Hypothalamus (tissue), 51 donors: ENCODE data around the gene GATM.

Experiments
- DNase-seq, 51 donors: peaks; one replicate each; lab custom pipeline; 2025; lab: John Stamatoyannopoulos, UW

GATM gene, protein sequence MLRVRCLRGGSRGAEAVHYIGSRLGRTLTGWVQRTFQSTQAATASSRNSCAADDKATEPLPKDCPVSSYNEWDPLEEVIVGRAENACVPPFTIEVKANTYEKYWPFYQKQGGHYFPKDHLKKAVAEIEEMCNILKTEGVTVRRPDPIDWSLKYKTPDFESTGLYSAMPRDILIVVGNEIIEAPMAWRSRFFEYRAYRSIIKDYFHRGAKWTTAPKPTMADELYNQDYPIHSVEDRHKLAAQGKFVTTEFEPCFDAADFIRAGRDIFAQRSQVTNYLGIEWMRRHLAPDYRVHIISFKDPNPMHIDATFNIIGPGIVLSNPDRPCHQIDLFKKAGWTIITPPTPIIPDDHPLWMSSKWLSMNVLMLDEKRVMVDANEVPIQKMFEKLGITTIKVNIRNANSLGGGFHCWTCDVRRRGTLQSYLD

DNA sequence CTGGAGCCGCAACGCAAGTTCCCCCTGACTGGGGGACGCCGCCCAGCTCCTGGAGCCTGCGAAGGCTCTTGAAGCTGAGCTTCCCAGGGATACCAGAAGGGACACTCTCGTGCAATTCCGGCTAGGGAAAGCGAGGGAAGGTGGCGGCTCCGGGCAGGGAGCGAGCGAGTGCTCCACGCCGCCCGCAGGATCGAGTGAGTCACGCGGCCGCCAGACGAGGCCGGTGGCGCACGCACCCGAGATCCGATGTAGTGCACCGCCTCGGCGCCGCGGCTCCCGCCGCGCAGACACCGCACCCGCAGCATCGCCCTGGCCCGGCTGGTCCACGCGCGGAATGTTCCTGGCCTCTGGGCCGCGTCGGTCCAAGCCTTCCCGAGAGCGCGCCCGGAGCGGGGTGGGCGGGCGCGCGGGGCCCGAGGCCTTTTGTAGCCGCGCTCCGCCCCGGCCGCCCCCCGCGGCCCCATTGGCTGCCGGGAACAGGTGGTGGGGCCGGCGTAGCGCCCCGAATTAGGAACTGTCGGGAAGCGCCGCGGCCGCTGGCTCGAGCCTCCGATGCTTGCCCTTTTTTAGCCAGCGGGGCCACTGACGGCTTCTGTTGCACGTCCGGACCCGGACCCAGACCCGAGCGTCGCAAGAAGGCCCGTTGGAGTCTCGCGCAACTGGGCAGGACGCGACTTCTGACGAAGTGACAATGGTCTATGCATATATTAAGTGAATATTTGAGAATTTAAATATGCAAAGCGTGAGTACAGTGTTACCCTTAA, at the start of gene GATM:
GATM (minus strand) TSS at position 396 of the 764 bp plus-strand sequence; CDS start at position 305, 91 bp downstream.
- DNase-seq, result peak in 50 of 51 donors; percentile 49 to 94 (median 81)

DNA sequence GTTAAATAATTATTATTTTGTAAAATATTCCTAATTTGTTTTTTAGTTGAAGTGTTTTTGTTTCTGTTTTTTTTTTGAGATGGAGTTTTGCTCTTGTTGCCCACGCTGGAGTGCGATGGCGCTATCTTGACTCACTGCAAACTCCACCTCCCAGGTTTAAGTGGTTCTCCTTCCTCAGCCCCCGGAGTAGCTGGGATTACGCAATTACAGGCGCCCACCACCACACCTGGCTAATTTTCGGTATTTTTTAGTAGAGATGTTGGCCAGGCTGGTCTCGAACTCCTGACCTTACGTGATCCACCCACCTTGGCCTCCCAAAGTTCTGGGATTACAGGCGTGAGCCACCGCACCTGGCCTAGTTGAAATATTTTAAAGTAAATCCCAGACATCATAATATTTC, 48.7 kb upstream of the GATM start:
- DNase-seq, result no peak

DNA sequence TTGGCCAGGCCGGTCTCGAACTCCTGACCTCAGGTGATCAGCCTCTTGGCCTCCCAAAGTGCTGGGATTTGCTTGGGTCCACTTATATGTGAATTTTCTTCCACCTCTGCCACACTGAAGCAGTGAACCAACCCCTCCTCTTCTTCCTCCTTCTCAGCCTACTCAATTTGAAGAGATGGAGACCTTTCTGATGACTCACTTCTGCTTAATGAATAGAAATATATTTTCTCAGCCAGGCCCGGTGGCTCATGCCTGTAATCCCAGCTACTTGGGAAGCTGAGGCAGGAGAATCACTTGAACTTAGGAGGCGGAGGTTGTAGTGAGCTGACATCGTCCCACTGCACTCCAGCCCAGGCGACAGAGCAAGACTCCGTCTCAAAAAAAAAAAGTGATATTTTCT, 46.8 kb upstream of the GATM start:
- DNase-seq, result no peak

DNA sequence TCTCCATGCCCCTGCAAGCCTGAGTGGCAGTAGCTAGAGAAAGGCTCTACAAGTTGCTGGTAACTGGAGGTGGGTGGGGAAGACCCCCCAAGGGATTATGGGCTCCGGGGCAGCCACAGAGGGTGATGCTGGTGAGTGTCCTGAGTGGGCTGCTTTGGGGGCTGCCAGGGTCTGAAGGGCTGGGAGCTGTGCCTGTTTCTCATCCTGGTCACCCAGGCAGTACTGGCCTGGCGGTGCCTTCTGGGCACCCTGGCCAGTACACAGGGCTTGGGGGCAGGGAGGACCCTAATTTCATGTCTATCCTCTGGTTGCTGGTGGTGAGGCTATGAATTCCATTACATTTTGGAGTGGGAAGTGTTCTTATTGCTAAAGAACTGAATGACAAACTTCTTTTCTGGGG, 46.1 kb upstream of the GATM start:
- no peak for DNase-seq

DNA sequence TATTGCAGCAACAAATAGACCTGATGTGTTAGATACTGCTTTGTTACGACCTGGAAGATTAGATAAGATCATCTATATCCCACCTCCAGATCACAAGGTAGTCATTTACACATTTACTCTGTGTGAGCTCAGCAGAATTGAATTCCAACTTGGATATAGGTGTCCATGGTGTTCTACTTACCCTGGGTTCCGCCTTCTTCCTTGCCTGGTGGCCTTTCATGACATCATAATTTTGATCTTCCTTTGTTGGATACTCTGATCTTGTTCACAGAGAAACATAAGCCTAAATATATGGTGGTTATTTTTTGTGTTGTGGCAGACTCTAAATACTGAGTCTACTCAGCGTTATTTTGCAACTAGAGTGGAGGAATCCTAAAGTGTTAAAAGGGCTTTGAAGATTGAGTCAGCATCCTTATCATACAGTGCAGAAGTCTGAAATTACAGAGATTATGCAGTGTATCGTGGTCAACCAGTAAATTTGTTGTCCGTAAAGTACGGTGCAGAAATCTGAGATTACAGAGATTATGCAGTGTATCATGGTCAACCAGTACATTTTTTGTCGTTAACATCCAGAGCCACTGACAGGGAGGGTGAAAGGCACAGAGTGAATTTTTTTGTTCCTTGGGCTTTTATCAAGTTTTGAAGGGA, 39.1 kb upstream of the GATM start:
- no peak for DNase-seq

DNA sequence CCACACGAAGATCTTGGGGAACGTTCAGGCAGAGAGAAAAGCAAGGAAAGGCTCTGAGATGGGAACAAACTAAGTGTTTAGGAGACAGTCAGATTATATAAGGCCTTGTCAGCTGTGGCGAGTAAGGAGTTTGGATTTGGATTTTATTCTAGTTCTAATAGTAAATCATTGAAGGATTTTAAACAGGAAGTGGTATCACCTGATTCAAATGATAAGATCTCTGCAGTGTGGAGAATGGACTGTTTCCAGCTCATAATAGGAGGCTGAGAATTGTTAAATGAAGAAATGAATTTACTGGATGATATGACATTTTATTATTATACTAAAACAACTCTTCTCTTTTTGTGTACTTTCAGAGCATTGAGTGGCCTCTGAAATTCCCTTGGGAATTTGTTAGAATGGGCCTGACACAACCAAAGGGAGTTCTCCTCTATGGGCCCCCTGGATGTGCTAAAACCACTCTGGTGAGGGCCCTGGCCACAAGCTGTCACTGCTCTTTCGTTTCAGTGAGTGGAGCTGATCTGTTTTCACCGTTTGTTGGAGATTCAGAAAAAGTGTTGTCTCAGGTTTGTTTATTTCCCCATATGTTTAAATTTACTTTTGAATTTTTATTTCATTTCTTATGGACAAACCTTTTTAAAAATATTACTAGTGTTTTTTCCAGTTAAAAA, 36.0 kb upstream of the GATM start:
- DNase-seq, result no peak

DNA sequence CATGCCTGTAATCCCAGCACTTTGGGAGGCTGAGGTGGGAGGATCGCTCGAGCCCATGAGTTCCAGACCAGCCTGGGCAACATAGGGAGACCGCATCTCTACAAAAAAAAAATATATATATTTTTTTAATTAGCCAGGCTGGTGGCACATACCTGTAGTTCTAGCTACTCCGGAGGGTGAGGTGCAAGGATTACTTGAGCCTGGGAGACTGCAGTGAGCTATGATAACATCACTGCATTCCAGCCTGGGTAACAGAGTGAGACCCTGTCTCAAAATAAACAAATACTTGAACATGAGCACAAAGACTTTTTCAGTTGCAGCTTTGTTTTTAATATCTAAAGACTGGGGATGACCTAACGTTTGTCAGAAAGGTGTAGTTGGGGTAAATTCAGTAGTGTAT, 31.3 kb upstream of the GATM start:
- no peak for DNase-seq

DNA sequence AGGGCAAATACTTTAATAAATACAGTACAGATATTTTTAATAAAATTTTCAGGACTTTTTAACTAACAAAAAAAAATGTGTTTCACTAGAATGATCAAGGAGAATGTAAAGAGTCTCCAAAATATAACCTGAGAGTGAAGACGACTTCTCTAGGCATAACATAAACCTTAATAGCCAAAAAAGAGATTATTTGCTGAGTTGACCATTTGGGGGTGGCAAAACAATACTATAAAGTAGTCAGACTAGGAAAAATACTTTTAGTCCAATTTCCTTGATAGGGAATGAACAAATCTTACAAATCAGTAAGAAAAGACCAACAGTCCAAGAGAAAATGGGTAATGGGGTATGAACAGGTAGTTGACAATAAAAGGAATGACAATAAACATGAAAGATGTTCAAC, 29.4 kb upstream of the GATM start:
- no peak for DNase-seq

DNA sequence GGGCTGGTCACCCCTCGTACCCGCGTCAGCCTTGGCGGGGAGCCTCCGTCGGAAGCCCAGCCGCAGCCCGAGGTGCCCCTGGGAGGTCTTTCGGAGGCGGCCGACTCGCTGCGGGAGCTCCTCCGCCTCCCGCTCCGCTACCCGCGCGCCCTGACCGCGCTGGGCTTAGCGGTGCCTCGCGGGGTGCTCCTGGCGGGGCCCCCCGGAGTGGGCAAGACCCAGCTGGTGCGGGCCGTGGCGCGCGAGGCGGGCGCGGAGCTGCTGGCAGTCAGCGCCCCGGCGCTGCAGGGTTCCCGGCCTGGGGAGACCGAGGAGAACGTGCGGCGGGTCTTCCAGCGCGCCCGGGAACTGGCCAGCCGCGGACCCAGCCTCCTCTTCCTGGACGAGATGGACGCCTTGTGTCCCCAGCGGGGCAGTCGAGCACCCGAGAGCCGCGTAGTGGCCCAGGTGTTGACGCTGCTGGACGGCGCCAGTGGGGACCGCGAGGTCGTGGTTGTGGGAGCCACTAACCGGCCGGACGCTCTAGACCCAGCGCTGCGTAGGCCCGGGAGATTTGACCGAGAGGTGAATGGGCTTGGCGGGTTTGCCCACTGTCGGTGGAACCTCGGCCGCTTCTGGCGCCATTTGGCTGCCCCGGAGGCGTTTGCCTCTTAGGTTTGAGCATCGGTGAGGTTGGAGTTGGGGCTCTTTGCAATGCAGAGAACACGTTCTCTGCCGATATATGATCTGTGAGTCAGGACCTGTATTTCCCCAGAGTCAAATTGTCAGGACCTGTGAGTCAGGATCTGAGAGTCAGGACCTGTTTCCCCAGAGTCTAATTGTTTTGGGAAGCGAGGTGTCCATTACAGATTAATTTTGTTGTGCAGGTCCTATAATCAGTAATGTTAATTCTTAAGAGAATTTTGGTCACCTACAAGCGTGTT, 24.9 kb upstream of the GATM start:
- DNase-seq, result peak in 9 of 51 donors; percentile 7 to 46 (median 26)

DNA sequence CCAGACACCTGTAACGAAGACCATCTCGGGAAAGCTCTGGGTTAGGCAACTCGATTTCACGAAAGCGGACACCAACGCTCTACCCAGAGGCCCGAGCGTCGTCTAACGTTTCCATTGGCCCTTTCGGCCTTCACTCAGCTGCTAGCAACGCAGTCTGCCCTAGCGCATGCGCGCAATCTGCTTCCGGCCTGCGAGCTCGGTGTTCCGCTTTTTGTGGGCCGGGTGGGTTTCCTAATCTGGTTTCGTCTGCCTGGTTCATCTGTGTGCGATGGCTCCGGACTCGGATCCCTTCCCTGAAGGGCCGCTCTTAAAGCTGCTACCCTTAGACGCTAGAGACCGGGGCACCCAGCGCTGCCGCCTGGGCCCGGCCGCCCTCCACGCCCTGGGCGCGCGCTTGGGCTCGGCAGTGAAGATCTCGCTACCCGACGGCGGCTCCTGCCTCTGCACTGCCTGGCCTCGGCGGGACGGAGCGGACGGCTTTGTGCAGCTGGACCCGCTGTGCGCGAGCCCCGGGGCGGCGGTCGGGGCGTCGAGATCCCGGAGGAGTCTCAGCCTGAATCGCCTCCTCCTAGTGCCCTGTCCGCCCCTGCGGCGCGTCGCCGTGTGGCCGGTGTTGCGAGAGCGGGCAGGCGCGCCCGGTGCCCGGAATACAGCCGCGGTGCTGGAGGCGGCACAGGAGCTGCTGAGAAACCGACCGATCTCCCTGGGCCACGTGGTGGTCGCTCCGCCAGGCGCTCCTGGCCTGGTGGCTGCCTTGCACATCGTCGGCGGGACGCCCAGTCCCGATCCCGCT, 24.0 kb upstream of the GATM start:
- peak; percentile 77 to 98 (median 94) for DNase-seq

DNA sequence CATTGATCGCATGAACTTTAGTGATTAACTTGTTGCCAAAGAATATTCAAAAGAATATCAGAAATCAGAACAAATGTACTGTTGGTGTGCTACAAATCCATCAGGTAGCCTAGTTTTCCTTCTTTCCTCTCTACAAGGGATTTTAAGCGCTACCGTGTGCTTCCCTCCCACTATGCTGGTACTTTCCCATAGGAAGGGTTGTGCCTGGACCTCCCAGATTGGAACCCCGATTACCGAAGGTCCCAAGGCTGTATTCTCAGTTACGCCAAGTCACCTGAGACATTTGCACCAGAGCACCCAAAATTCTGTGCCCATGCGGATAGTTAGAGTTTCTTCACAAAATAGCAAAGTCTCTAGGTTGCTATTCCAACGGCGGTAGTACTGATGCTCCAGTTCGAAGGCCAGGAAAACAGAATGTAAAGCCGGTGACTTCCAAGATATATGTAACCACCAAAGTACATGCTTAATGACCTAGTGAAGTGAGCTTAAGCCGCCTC, 23.4 kb upstream of the GATM start:
- DNase-seq, result no peak

DNA sequence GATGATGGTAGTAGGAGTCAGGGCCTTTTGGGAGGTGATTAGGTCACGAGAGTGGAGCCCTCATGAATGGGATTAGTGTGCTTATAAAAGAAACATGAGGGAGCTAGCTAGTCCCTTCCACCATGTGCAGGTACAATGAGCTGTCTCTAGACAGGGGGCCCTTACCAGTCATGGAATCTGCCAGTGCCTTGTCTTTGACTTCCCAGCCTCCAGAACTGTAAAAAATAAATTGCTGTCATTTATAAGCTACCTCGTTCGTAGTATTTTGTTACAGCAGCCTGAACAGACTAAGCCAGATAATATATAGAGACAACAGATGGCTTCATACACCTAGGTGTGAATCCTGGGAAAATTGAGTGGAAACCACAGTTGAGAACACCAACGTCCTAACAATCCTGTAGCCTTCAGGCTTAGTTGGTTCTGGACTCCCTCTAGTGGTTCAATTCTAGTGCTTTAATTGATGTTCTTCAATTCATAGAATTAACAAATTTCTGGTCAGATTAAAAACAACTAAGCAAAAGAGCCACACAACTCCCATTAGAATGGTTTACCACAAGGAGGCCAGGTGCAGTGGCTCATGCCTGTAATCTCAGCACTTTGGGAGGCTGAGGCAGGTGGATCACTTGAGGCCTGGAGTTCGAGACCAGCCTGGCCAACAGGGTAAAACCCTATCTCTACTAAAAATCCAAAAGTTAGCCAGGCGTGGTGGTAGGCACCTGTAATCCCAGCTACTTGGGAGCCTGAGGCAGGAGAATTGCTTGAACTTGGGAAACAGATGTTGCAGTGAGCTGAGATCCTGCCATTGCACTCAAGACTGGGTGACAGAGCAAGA, 21.3 kb upstream of the GATM start:
- DNase-seq, result peak in 3 of 51 donors; percentile 18 to 60 (median 19)

DNA sequence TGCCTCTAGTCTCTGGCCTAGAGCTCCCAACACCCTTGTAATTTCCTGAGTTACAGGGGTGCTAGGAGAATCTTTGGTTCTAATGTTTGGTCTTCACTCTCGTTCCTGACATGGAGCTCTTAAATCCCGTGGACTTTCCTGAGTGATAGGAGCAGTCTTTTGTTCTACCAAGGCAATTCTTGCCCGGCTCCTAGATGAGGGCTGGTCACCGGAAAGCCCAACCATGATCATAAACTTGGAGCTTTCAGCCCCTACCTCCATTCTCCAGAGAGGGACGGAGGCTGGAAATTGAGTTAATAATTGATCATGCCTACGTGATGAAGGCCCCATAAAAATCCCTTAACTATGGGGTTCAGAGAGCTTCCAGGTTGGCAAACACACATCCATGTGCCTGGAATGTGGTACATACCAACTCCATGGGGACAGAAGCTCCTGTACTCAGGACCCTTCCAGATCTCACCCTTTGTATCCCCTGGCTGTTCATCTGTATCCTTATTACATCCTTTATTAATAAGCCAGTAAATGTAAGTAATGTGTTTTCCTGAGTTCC, 18.8 kb upstream of the GATM start:
- DNase-seq, result no peak

DNA sequence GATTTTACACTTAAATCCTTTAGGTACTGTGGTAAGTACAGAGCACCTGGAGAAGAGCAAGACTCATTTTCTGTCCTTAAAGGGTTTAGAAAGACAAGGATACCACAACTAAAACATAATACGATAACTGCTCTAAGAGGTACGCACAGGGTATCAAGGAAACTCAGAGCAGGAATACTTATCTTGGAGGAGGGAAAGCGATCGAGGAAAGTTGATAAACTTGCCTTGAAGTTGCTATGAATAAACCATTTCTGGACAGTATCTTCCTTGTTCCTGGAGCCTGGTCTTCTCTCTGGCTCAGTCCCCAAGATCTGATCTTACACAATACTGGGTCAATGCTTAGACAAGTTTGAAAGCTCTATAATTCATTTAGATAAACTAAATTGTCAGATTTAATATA, 17.6 kb upstream of the GATM start:
- DNase-seq, result no peak

DNA sequence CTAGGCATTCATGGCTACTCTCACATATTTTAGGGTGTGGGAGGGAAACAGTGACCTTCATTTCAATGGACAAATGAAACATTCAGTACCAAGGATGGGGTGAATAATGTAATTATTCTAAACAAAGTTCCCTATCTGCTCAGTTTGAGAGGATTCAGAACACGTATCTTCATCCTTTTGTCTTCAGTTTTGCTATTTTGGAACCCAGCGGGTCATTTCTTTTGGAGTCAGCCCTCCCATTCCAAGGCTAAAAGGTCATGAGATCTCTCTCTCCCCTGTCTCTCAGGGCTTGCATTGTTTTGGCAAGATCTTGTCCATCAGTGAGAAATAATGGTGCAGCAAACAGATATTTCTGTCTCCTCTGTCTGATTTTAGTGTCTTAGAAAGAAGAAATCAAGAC, 16.3 kb upstream of the GATM start:
- no peak for DNase-seq

DNA sequence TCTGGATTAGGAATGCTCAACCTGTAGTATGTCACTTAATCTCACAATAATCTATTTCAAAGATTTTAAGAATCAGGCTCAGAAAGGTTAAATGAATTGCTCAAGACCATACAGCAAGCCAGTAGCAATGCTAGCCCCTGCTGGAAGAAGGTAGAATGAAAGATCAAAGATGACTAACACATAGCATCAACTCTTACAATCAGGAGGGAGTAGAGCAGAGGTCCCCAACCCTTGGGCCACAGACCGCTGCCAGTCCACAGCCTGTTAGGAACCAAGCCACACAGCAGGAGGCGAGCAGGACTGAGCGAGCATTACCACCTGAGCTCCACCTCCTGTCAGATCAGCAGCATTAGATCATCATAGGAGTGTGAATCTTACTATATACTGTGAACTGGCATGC, 15.5 kb upstream of the GATM start:
- DNase-seq, result no peak

DNA sequence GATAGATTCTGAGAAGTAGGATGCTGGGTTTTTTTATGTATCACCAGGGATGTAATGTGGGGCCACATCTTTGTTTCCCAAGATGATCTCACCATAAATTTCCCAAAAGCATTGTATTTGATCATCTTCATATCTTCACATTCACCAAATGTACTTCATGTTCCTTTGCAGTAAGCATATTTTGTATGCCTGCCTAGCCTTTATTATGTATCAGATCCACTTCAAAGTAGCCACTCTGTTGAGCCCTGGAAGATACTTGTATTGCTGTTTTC, 14.2 kb upstream of the GATM start:
- DNase-seq, result no peak
